Thyroid gland (tissue), 4 donors: ENCODE measurements around the gene PALLD. TPM values are rescaled to one million over a fixed set of nuclear protein-coding genes. Genes with fewer than 3 reads are reported as not detected.

Source experiments
- DNase-seq, 2 donors: peaks; one replicate each; pipeline ENCODE4 v3.0.0-alpha.2; 2019
- H3K27ac ChIP-seq, 3 donors: fragments of 200-600 bp; sonication (generic); 1 replicate in 2 of 3; 2 replicates in 1 of 3; pipeline ENCODE4 v1.5.1; 2016 to 2019; ENCODE audit warnings: mild to moderate bottlenecking in 1 of 3, moderate library complexity in 1 of 3
- H3K27me3 ChIP-seq: fragments of 200-600 bp; sonication (generic); one replicate; pipeline ENCODE4 v1.5.1; 2019
- H3K36me3 ChIP-seq, 2 donors: fragments of 200-600 bp; sonication (generic); one replicate each; pipeline ENCODE4 v1.5.1; 2016 to 2019
- H3K4me1 ChIP-seq, 2 donors: fragments of 200-600 bp; sonication (generic); one replicate each; pipeline ENCODE4 v1.5.1; 2017 to 2019
- H3K4me3 ChIP-seq, 3 donors: fragments of 200-600 bp; sonication (generic); replicated peaks in 1 of 3; 1 replicate in 2 of 3; 2 replicates in 1 of 3; pipeline ENCODE4 v1.5.1; 2016; ENCODE audit warnings: mild to moderate bottlenecking in 1 of 3
- H3K9me3 ChIP-seq: fragments of 200-600 bp; sonication (generic); one replicate; pipeline ENCODE4 v1.5.1; 2017
- POLR2A ChIP-seq, 2 donors: fragments of 450-650 bp; IDR thresholded peaks; one replicate each; pipeline ENCODE4 v1.6.1; 2017; ENCODE audit warnings: antibody characterized with exemption in 2 of 2, mild to moderate bottlenecking in 2 of 2, moderate library complexity in 1 of 2
- WGBS, 2 donors: methylation state at CpG; one replicate each; pipeline ENCODE4 v1.1.5; 2017; 5-methylcytosine and 5-hydroxymethylcytosine counted together
- intact Hi-C: fragments of 100-400 bp; cut with DNase I; formaldehyde crosslinking; loops from one replicate; pipeline ENCODE4 v1.15.1; 2023
- total RNA-seq, 4 donors: library from RNA; depleted of rRNA; stranded (reverse); fragments of >200 nt; gene quantifications; one replicate each; pipeline ENCODE4 v1.2.3, GENCODE V29; 2016
- TF ChIP-seq, protein P1 (sequence below), 6 experiments: fragments of 200-600 bp in 3 of 6; fragments of 450-650 bp in 3 of 6; sonication (generic) in 3 of 6; IDR thresholded peaks; one replicate each; pipeline ENCODE4 v1.5.1; 2016 to 2019; ENCODE audit warnings: antibody characterized with exemption in 6 of 6, mild to moderate bottlenecking in 2 of 6, inconsistent platforms in 1 of 6, moderate library complexity in 1 of 6

Gene PALLD
- total RNA-seq, 4 donors from 2014 or later, result 152 to 311 (median 226) TPM

GRCh38 chr4:168569066-168569930, 72.4 kb downstream of the PALLD start:
- no peaks in the 10 kb centered on the region for H3K4me1 ChIP-seq
- peak in 1 of 2 donors; percentile 28 for DNase-seq
- intact Hi-C loops, result no loop called here
- no peaks in the 10 kb centered on the region for H3K27me3 ChIP-seq
- H3K27ac ChIP-seq, result no peak overlapping the region
- H3K4me3 ChIP-seq, result no peak overlapping the region
- no peaks in the 10 kb centered on the region for H3K9me3 ChIP-seq
- TF ChIP-seq POLR2A (IDR thresholded peaks at IDR 0.05), result no peak
- TF ChIP-seq, protein P1, sequence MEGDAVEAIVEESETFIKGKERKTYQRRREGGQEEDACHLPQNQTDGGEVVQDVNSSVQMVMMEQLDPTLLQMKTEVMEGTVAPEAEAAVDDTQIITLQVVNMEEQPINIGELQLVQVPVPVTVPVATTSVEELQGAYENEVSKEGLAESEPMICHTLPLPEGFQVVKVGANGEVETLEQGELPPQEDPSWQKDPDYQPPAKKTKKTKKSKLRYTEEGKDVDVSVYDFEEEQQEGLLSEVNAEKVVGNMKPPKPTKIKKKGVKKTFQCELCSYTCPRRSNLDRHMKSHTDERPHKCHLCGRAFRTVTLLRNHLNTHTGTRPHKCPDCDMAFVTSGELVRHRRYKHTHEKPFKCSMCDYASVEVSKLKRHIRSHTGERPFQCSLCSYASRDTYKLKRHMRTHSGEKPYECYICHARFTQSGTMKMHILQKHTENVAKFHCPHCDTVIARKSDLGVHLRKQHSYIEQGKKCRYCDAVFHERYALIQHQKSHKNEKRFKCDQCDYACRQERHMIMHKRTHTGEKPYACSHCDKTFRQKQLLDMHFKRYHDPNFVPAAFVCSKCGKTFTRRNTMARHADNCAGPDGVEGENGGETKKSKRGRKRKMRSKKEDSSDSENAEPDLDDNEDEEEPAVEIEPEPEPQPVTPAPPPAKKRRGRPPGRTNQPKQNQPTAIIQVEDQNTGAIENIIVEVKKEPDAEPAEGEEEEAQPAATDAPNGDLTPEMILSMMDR (IDR thresholded peaks at IDR 0.05), result no peak
- H3K36me3 ChIP-seq, result no peaks in the 10 kb centered on the region
- WGBS, 2 donors, result 62 to 63% methylated on average over 9 of the region's 9 CpGs

DNA sequence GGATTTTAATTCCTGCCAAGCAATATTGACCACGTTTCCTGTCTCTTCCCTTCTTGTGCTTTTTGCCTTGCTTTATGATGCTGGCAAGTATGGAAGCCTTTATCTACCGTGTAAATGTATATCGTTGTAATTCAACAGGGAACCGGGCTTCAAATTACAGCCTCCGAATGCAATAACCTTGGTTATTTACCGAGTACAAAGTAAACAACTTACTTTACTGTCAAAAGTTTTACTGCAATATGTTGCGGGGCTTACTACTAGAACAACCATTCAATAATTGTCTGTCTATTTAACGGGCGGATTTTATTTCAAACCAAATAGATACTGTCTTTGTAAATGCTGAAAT, 73.1 kb downstream of the PALLD start:
- Histone ChIP-seq H3K27me3 (no peaks in the 10 kb centered on the region), H3K4me1 (no peaks in the 10 kb centered on the region), H3K4me3 (no peak overlapping the region), H3K36me3 (no peaks in the 10 kb centered on the region), H3K9me3 (no peaks in the 10 kb centered on the region), H3K27ac (no peak overlapping the region)
- no peak for DNase-seq
- 73 to 79% methylated on average over 9 of the region's 9 CpGs for WGBS, 2 donors
- TF ChIP-seq, protein P1 (IDR thresholded peaks at IDR 0.05), result no peak
- TF ChIP-seq POLR2A (IDR thresholded peaks at IDR 0.05), result no peak
- intact Hi-C loops, result no loop called here

DNA sequence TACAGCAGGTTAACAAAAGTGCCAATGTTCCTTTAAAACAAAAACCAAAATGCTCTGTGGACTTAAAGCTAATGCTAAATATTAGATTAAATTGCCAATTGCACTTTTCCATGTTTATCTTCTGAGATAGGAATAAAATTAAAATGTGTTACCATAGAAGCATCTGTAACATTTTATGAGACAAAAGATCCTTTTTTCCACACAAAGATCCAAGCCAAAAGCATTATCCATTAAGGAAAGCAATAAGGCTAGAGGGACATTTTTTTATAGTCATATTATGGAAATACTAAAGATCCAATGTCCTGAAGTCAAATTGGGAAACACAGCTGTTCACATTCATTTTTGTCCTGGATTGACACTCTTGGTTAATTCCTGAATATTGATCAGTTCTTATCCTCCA, 73.6 kb downstream of the PALLD start:
- Histone ChIP-seq H3K9me3 (no peaks in the 10 kb centered on the region), H3K36me3 (no peaks in the 10 kb centered on the region), H3K27ac (no peak overlapping the region), H3K27me3 (no peaks in the 10 kb centered on the region), H3K4me3 (no peak overlapping the region), H3K4me1 (no peaks in the 10 kb centered on the region)
- no peak for TF ChIP-seq POLR2A (IDR thresholded peaks at IDR 0.05)
- TF ChIP-seq, protein P1 (IDR thresholded peaks at IDR 0.05), result no peak
- no peak for DNase-seq
- intact Hi-C loops, result no loop called here

DNA sequence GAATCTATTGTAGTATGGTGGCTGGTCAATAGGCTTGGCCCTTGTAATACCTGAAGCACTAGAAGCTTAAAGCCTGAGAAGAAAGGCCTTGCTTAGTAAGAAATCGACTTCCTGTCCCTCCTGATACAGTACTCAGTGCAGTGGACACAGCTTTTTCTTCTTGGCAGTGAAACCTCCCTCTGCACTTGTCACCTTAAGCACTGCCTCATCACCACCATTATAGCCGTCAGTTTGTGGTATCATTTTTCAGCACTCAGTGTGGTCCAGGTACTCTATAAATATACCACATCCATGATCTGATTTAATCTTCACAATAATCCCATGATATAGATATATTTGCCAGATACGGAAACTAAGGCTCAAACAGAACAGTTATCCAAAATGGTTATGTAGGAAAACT, 75.2 kb downstream of the PALLD start:
- TF ChIP-seq, protein P1 (IDR thresholded peaks at IDR 0.05), result no peak
- TF ChIP-seq POLR2A (IDR thresholded peaks at IDR 0.05), result no peak
- Histone ChIP-seq H3K4me1 (no peaks in the 10 kb centered on the region), H3K36me3 (no peaks in the 10 kb centered on the region), H3K4me3 (no peak overlapping the region), H3K27ac (no peak overlapping the region), H3K27me3 (no peaks in the 10 kb centered on the region), H3K9me3 (no peaks in the 10 kb centered on the region)
- WGBS, 2 donors, result 88 to 91% methylated on average over 3 of the region's 3 CpGs
- intact Hi-C loops, result no loop called here
- DNase-seq, result no peak

- H3K27me3 ChIP-seq, result no peaks in the 10 kb centered on the region
- no peaks in the 10 kb centered on the region for H3K36me3 ChIP-seq
- no peaks in the 10 kb centered on the region for H3K4me1 ChIP-seq
- H3K27ac ChIP-seq, result no peak overlapping the region
- no peaks in the 10 kb centered on the region for H3K9me3 ChIP-seq
- intact Hi-C loops, result no loop called here
- no peak for TF ChIP-seq POLR2A (IDR thresholded peaks at IDR 0.05)
- TF ChIP-seq, protein P1 (IDR thresholded peaks at IDR 0.05), result no peak
- no peak overlapping the region for H3K4me3 ChIP-seq
- no peak for DNase-seq
- 90 to 94% methylated on average over 3 of the region's 3 CpGs for WGBS, 2 donors
Observed at GRCh38 chr4:168573870-168574269, 77.0 kb downstream of the PALLD start.
